Mammary epithelial cell (primary cell): Measurements from ENCODE around the gene NLN.
"Not testable (repeated sequence)": the region's sequence is repeated elsewhere in the genome, so short reads cannot be mapped to it uniquely, and the experiment has no call there.

Experiments used
- EZH2 ChIP-seq: IDR thresholded peaks from 2 replicates; pipeline ENCODE4 v1.6.1; 2012; ENCODE audit warnings: low read length, inconsistent platforms, borderline replicate concordance
- TF ChIP-seq, protein P1 (sequence below), 2 donors: IDR thresholded peaks in 1 of 2; conservative IDR thresholded peaks in 1 of 2; 2 replicates each; pipeline ENCODE4 v1.5.1; 2011 to 2012; ENCODE audit warnings: inconsistent platforms in 2 of 2, low read length in 2 of 2, mild to moderate bottlenecking in 2 of 2, control low read depth in 1 of 2, low read depth in 1 of 2; ENCODE audit not compliant: insufficient read depth in 1 of 2; ENCODE audit errors: extremely low read depth in 1 of 2

DNA sequence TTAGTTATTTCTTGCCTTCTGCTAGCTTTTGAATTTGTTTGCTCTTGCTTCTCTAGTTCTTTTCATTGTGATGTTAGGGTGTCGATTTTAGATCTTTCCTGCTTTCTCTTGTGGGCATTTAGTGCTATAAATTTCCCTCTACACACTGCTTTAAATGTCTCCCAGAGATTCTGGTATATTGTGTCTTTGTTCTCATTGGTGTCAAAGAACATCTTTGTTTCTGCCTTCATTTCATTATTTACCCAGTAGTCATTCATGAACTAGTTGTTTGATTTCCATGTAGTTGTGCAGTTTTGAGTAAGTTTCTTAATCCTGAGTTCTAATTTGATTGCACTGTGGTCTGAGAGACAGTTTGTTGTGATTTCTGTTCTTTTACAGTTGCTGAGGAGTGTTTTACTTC, 127.9 kb downstream of the NLN start:
- TF ChIP-seq, protein P1, sequence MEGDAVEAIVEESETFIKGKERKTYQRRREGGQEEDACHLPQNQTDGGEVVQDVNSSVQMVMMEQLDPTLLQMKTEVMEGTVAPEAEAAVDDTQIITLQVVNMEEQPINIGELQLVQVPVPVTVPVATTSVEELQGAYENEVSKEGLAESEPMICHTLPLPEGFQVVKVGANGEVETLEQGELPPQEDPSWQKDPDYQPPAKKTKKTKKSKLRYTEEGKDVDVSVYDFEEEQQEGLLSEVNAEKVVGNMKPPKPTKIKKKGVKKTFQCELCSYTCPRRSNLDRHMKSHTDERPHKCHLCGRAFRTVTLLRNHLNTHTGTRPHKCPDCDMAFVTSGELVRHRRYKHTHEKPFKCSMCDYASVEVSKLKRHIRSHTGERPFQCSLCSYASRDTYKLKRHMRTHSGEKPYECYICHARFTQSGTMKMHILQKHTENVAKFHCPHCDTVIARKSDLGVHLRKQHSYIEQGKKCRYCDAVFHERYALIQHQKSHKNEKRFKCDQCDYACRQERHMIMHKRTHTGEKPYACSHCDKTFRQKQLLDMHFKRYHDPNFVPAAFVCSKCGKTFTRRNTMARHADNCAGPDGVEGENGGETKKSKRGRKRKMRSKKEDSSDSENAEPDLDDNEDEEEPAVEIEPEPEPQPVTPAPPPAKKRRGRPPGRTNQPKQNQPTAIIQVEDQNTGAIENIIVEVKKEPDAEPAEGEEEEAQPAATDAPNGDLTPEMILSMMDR (conservative IDR thresholded peaks at IDR 0.05 in 1 of 2, IDR thresholded peaks at IDR 0.05 in 1 of 2; ENCODE audit: extremely low read depth in 1 of 2, insufficient read depth in 1 of 2, low read depth in 1 of 2, low read length in 2 of 2) = not testable (repeated sequence)
- not testable (repeated sequence) for TF ChIP-seq EZH2
